A549 (cell line): ENCODE measurements around the gene TMEM214. TPM values are rescaled to one million over a fixed set of nuclear protein-coding genes. Genes with fewer than 3 reads are reported as not detected.

ENCODE experiments used
- ATAC-seq, 2 experiments: fragments of 200-7000 bp in 1 of 2; fragments of >200 bp in 1 of 2; cut with Nextera tagmentation in 1 of 2; cut with Tn5 transposase in 1 of 2; 3 replicates each; pipeline versions ENCODE4 v1.8.0 to v1.9.1; 2018 to 2020; ENCODE audit warnings: mild to moderate bottlenecking in 1 of 2, moderate library complexity in 1 of 2
- CTCF ChIA-PET: fragments of 300-600 bp; sonication (Branson Sonifier 250); formaldehyde crosslinking; extraction: SDS; loops from one replicate; lab custom pipeline; 2021; ENCODE audit warnings: antibody characterized with exemption, inconsistent platforms; lab: Yijun Ruan, JAX
- POLR2A ChIA-PET: fragments of 350-600 bp; formaldehyde crosslinking; extraction: SDS; loops from one replicate; lab custom pipeline; 2021; ENCODE audit warnings: antibody characterized with exemption, inconsistent platforms; lab: Yijun Ruan, JAX
- DNase-seq, 2 experiments: peaks; one replicate each; pipeline versions ENCODE4 v3.0.0 to v3.0.0-alpha.2; 2011 to 2016; ENCODE audit warnings: low read depth in 1 of 2, low spot score in 1 of 2
- FAIRE-seq: peaks from 2 replicates; lab custom pipeline; 2011; peaks lifted over from hg19 to GRCh38; lab: Jason Lieb, UNC
- H3K27ac ChIP-seq, 2 experiments: fragments of >200 bp; sonication (Bioruptor Twin); formaldehyde crosslinking; 3 replicates each; pipeline ENCODE4 v1.5.1; 2016 to 2017
- H3K4me1 ChIP-seq: fragments of >200 bp; sonication (Bioruptor Twin); formaldehyde crosslinking; 3 replicates; pipeline ENCODE4 v1.6.1; 2016
- H3K4me2 ChIP-seq: fragments of >200 bp; sonication (Bioruptor Twin); formaldehyde crosslinking; 3 replicates; pipeline ENCODE4 v1.6.1; 2016
- H3K4me3 ChIP-seq: fragments of >200 bp; sonication (Bioruptor Twin); formaldehyde crosslinking; 3 replicates; pipeline ENCODE4 v1.5.1; 2016
- H3K9me3 ChIP-seq: fragments of >200 bp; sonication (Bioruptor Twin); formaldehyde crosslinking; 3 replicates; pipeline ENCODE4 v1.6.1; 2016
- ATOH8 ChIP-seq: fragments of 250-450 bp; sonication (Bioruptor Pico); IDR thresholded peaks from 2 replicates; pipeline ENCODE4 v1.5.0; 2020; ENCODE audit warnings: low read depth, mild to moderate bottlenecking, moderate library complexity
- FOSB ChIP-seq: fragments of 250-450 bp; sonication (Bioruptor Pico); IDR thresholded peaks from 2 replicates; pipeline ENCODE4 v1.5.0; 2020; ENCODE audit warnings: mild to moderate bottlenecking, moderate library complexity
- FOSL2 ChIP-seq, 2 experiments: fragments of 450-650 bp in 1 of 2; fragments of >200 bp in 1 of 2; sonication (Bioruptor Twin) in 1 of 2; formaldehyde crosslinking; IDR thresholded peaks; 2 replicates each; pipeline versions ENCODE4 v1.5.0 to v1.6.1; 2016 to 2020; ENCODE audit warnings: mild to moderate bottlenecking in 1 of 2, moderate library complexity in 1 of 2
- FOXS1 ChIP-seq: fragments of 250-450 bp; sonication (Bioruptor Pico); IDR thresholded peaks from 2 replicates; pipeline ENCODE4 v1.5.0; 2020; ENCODE audit warnings: mild to moderate bottlenecking, moderate library complexity
- HMGXB4 ChIP-seq: fragments of 250-450 bp; sonication (Bioruptor Pico); IDR thresholded peaks from 2 replicates; pipeline ENCODE4 v1.5.0; 2021; ENCODE audit warnings: mild to moderate bottlenecking, moderate library complexity, borderline replicate concordance
- HOXA7 ChIP-seq: fragments of 250-450 bp; sonication (Bioruptor Pico); IDR thresholded peaks from 2 replicates; pipeline ENCODE4 v1.5.0; 2020; ENCODE audit warnings: mild to moderate bottlenecking, moderate library complexity
- JUN ChIP-seq, 2 experiments: fragments of >200 bp; sonication (Bioruptor Twin); formaldehyde crosslinking; IDR thresholded peaks; 2 replicates in 1 of 2; 3 replicates in 1 of 2; pipeline ENCODE4 v1.6.1; 2016 to 2017
- MYC ChIP-seq: IDR thresholded peaks from 2 replicates; pipeline ENCODE4 v1.6.1; 2012; ENCODE audit warnings: mild to moderate bottlenecking, inconsistent platforms, low read length, improper control_type of control experiment, borderline replicate concordance
- NPAS2 ChIP-seq: fragments of 250-450 bp; sonication (Bioruptor Pico); IDR thresholded peaks from 2 replicates; pipeline ENCODE4 v1.8.0; 2022; ENCODE audit warnings: mild to moderate bottlenecking, moderate library complexity, borderline replicate concordance
- PBX3 ChIP-seq: IDR thresholded peaks from 2 replicates; pipeline ENCODE4 v1.6.1; 2012
- POLR2A ChIP-seq: IDR thresholded peaks from 2 replicates; pipeline ENCODE4 v1.6.1; 2012; ENCODE audit warnings: mild to moderate bottlenecking, low read length
- REST ChIP-seq: fragments of 200-600 bp; sonication (generic); IDR thresholded peaks from 2 replicates; pipeline ENCODE4 v1.6.1; 2016; ENCODE audit warnings: antibody characterized with exemption, mild to moderate bottlenecking, moderate library complexity
- RFX5 ChIP-seq: fragments of 450-650 bp; IDR thresholded peaks from 2 replicates; pipeline ENCODE4 v1.7.1; 2014; ENCODE audit warnings: antibody characterized with exemption, mild to moderate bottlenecking, moderate library complexity
- ZC3H11A ChIP-seq: fragments of 450-650 bp; IDR thresholded peaks from 2 replicates; pipeline ENCODE4 v1.6.1; 2014; ENCODE audit warnings: antibody characterized with exemption, mild to moderate bottlenecking
- ZSCAN20 ChIP-seq: fragments of 250-450 bp; sonication (Bioruptor Pico); IDR thresholded peaks from 2 replicates; pipeline ENCODE4 v1.8.0; 2022; ENCODE audit warnings: mild to moderate bottlenecking, moderate library complexity
- WGBS: methylation state at CpG from one replicate; pipeline ENCODE4 v1.1.6; 2017; ENCODE audit errors: missing lambda C conversion rate; 5-methylcytosine and 5-hydroxymethylcytosine counted together
- polyA plus RNA-seq, 4 experiments: library from polyadenylated mRNA; depleted of rRNA in 3 of 4; stranded (reverse); fragments of >200 nt; fragmentation: RNase III in 1 of 4; extraction: RNeasy Plus Mini Kit Qiagen cat#74134 plus additional on column Dnase treatment in 1 of 4; gene quantifications; 2 replicates in 3 of 4; 3 replicates in 1 of 4; pipeline ENCODE4 v1.2.3, GENCODE V29; 2011 to 2017

TMEM214 gene
- polyA plus RNA-seq, 2 of the 4 experiments (the other 2 are of a cell fraction): 54.3 to 74.9 TPM

GRCh38 chr2:27029051-27029450 lies 3.7 kb upstream of the TMEM214 start:
- POLR2A ChIA-PET: interaction anchor here (1.3 kb wide), 1 partner anchor 42 kb away, joined by 4 read pairs; the partner anchor contains the start of gene OST4
- Histone ChIP-seq H3K4me3 (no peak overlapping the region), H3K4me1 (peaks cover 18% of the 10 kb centered on the region), H3K4me2 (no peak overlapping the region), H3K27ac (peak overlapping the region in 1 of 2 experiments; percentile 23; a peak in 1 of 6 replicates), H3K9me3 (no peaks in the 10 kb centered on the region)
- ATAC-seq (no peak), FAIRE-seq (no peak), DNase-seq (no peak)
- CTCF ChIA-PET: interaction anchor here (1.0 to 9.5 kb wide), 5 partner anchors 10 to 183 kb away, joined by 3 to 75 read pairs (median 3); no protein-coding TSS in a partner anchor
- TF ChIP-seq FOSL2 (IDR thresholded peaks at IDR 0.05): 0 out of 2 replicates have a peak, but pooled peaks have one; percentile 8
- TF ChIP-seq FOSL2 (CRISPR knock-in tag; IDR thresholded peaks at IDR 0.05): no peak
- no peak for TF ChIP-seq MYC
- 61% methylated on average over 2 of the region's 2 CpGs for WGBS

GRCh38 chr2:27033253-27033852 lies 588 bp downstream of the TMEM214 start:
- DNase-seq (no peak), FAIRE-seq (no peak), ATAC-seq (peak; percentile 26 to 29; a peak in 5 of 6 replicates)
- peak in 1 of 2 experiments; percentile 4; a peak in 1 of 5 replicates for TF ChIP-seq JUN (IDR thresholded peaks at IDR 0.05)
- TF ChIP-seq POLR2A: no peak
- TF ChIP-seq ATOH8: no peak
- CTCF ChIA-PET: interaction anchor here (0.6 to 9.5 kb wide), 11 partner anchors 9 to 187 kb away, joined by 3 to 75 read pairs (median 6); no protein-coding TSS in a partner anchor
- Histone ChIP-seq H3K27ac (peak overlapping the region; percentile 91 to 95), H3K9me3 (no peaks in the 10 kb centered on the region), H3K4me2 (peak overlapping the region; percentile 81), H3K4me3 (peak overlapping the region; percentile 80), H3K4me1 (peaks cover 23% of the 10 kb centered on the region)
- WGBS: 15% methylated on average over 6 of the region's 11 CpGs
- POLR2A ChIA-PET: interaction anchor here (0.5 to 2.3 kb wide), 4 partner anchors 10 to 203 kb away, joined by 3 to 9 read pairs (median 4); partner anchors contain the start of gene AGBL5

GRCh38 chr2:27038012-27038411 lies 5.2 kb downstream of the TMEM214 start:
- no peak overlapping the region for H3K27ac ChIP-seq
- TF ChIP-seq RFX5: no peak
- TF ChIP-seq ZSCAN20: no peak
- TF ChIP-seq FOSB (CRISPR knock-in tag): no peak
- no peak for TF ChIP-seq HOXA7
- TF ChIP-seq NPAS2 (CRISPR knock-in tag): no peak
- TF ChIP-seq, all 56 proteins: peak for 0
- DNase-seq: no peak
- no peak for ATAC-seq
- 92% methylated on average over 4 of the region's 6 CpGs for WGBS
- Histone ChIP-seq H3K9me3 (no peaks in the 10 kb centered on the region), H3K4me3 (no peak overlapping the region), H3K4me1 (peaks cover 9% of the 10 kb centered on the region), H3K4me2 (no peak overlapping the region)
- no peak for FAIRE-seq
- ChIA-PET CTCF (interaction anchor here (0.6 to 9.5 kb wide), 9 partner anchors 9 to 429 kb away, joined by 3 to 75 read pairs (median 12); no protein-coding TSS in a partner anchor), POLR2A (interaction anchor here (0.7 to 1.2 kb wide), 2 partner anchors 8 to 12 kb away, joined by 3 to 5 read pairs; no protein-coding TSS in a partner anchor)

- H3K27ac ChIP-seq: no peak overlapping the region
- ChIA-PET CTCF (interaction anchor here (0.9 to 4.8 kb wide), 9 partner anchors 8 to 192 kb away, joined by 3 to 27 read pairs (median 6); no protein-coding TSS in a partner anchor), POLR2A (interaction anchor here (1.5 kb wide), 1 partner anchor 12 kb away, joined by 6 read pairs; the partner anchor contains the start of gene AGBL5)
- no peak for TF ChIP-seq ZC3H11A
- no peak for DNase-seq
- H3K4me2 ChIP-seq: no peak overlapping the region
- 89% methylated on average over 17 of the region's 17 CpGs for WGBS
- ATAC-seq: no peak
- H3K9me3 ChIP-seq: no peaks in the 10 kb centered on the region
- H3K4me1 ChIP-seq: peaks cover 7% of the 10 kb centered on the region
- no peak overlapping the region for H3K4me3 ChIP-seq
- no peak for FAIRE-seq
These were observed 6.0 kb downstream of the TMEM214 start for GRCh38 chr2:27038631-27039339.

- CTCF ChIA-PET: interaction anchor here (0.9 to 4.8 kb wide), 8 partner anchors 11 to 240 kb away, joined by 3 to 27 read pairs (median 8); no protein-coding TSS in a partner anchor
- FAIRE-seq: no peak
- no peak for TF ChIP-seq HMGXB4
- TF ChIP-seq FOXS1: no peak
- TF ChIP-seq REST: no peak
- TF ChIP-seq PBX3: no peak
These were observed 6.7 kb downstream of the TMEM214 start for GRCh38 chr2:27039426-27039825.

More at GRCh38 chr2:27039426-27039825, 6.7 kb downstream of the TMEM214 start:
- ATAC-seq: no peak
- POLR2A ChIA-PET: interaction anchor here (1.5 kb wide), 1 partner anchor 11 kb away, joined by 6 read pairs; the partner anchor contains the start of gene AGBL5
- peaks cover under 1% of the 10 kb centered on the region; the same call in 2 of the 3 replicates for H3K4me1 ChIP-seq
- H3K4me3 ChIP-seq: no peak overlapping the region
- no peak for DNase-seq
- WGBS: 94% methylated on average over 6 of the region's 6 CpGs
- no peaks in the 10 kb centered on the region for H3K9me3 ChIP-seq
- H3K4me2 ChIP-seq: no peak overlapping the region
- H3K27ac ChIP-seq: no peak overlapping the region
